HG03135 (cell line): ENCODE results near the gene CNTN6.
"Not testable (repeated sequence)": the region's sequence is repeated elsewhere in the genome, so short reads cannot be mapped to it uniquely, and the experiment has no call there.

Experiments used
- ATAC-seq: cut with Tn5 transposase; IDR thresholded peaks from one replicate; pipeline ENCODE4 v1.9.1; 2021; ENCODE audit warnings: mild to moderate bottlenecking, moderate library complexity; ENCODE audit not compliant: unreplicated experiment

The CNTN6 gene

GRCh38 chr3:1272546-1273265, 179.9 kb downstream of the CNTN6 start:
- ATAC-seq = no peak

GRCh38 chr3:1275495-1275894, 182.7 kb downstream of the CNTN6 start:
- no peak for ATAC-seq

- ATAC-seq = no peak
Observed at GRCh38 chr3:1287815-1288214, 195.0 kb downstream of the CNTN6 start.

GRCh38 chr3:1288805-1289494, 196.1 kb downstream of the CNTN6 start:
- ATAC-seq = no peak

GRCh38 chr3:1292571-1293071, 199.8 kb downstream of the CNTN6 start:
- ATAC-seq = no peak

GRCh38 chr3:1294586-1294985, 201.8 kb downstream of the CNTN6 start:
- no peak for ATAC-seq

- ATAC-seq = no peak
Observed at GRCh38 chr3:1318296-1319005, 225.6 kb downstream of the CNTN6 start.

- no peak for ATAC-seq
Observed at GRCh38 chr3:1326546-1326945, 233.7 kb downstream of the CNTN6 start.

- ATAC-seq = no peak
Observed at GRCh38 chr3:1330107-1330506, 237.3 kb downstream of the CNTN6 start.

- ATAC-seq = no peak
Observed at GRCh38 chr3:1346386-1346785, 253.6 kb downstream of the CNTN6 start.

- no peak for ATAC-seq
Observed at GRCh38 chr3:1348547-1348946, 255.7 kb downstream of the CNTN6 start.

- no peak for ATAC-seq
Observed at GRCh38 chr3:1350885-1351284, 258.1 kb downstream of the CNTN6 start.

- ATAC-seq = no peak
Observed at GRCh38 chr3:1355691-1356090, 262.9 kb downstream of the CNTN6 start.

- no peak for ATAC-seq
Observed at GRCh38 chr3:1356101-1356500, 263.3 kb downstream of the CNTN6 start.

- no peak for ATAC-seq
Observed at GRCh38 chr3:1365528-1365927, 272.7 kb downstream of the CNTN6 start.

- ATAC-seq = no peak
Observed at GRCh38 chr3:1374471-1374870, 281.6 kb downstream of the CNTN6 start.

GRCh38 chr3:1375145-1375544, 282.3 kb downstream of the CNTN6 start:
- ATAC-seq = no peak

GRCh38 chr3:1380926-1381646, 288.3 kb downstream of the CNTN6 start:
- peak; percentile 86 for ATAC-seq

GRCh38 chr3:1381647-1382036, 288.8 kb downstream of the CNTN6 start:
- peak; percentile 48 for ATAC-seq

GRCh38 chr3:1387396-1387905, 294.6 kb downstream of the CNTN6 start:
- ATAC-seq = not testable (repeated sequence)

GRCh38 chr3:1394188-1394587, 301.4 kb downstream of the CNTN6 start:
- ATAC-seq = no peak
